Right lobe of liver (tissue), 6 donors: ENCODE measurements around the gene SLC27A6. TPM values are rescaled to one million over a fixed set of nuclear protein-coding genes. Genes with fewer than 3 reads are reported as not detected.

ENCODE experiments used
- ATAC-seq, 4 donors: fragments of 200-7000 bp; cut with Tn5 transposase; one replicate each; pipeline ENCODE4 v1.9.1; 2020; ENCODE audit warnings: mild to moderate bottlenecking in 4 of 4, moderate library complexity in 4 of 4
- DNase-seq, 3 donors: peaks; one replicate each; pipeline ENCODE4 v3.0.0-alpha.2; 2020
- H3K27ac ChIP-seq, 3 donors: fragments of 200-600 bp; one replicate each; pipeline ENCODE4 v1.8.0; 2022
- H3K27me3 ChIP-seq, 2 donors: fragments of 200-600 bp; one replicate each; pipeline ENCODE4 v1.8.0; 2022
- H3K36me3 ChIP-seq, 4 donors: fragments of 200-600 bp; sonication (generic) in 1 of 4; one replicate each; pipeline versions ENCODE4 v1.5.1 to v1.8.0; 2017 to 2022; ENCODE audit warnings: control low read depth in 1 of 4
- H3K4me1 ChIP-seq, 4 donors: fragments of 200-600 bp; sonication (generic) in 1 of 4; one replicate each; pipeline versions ENCODE4 v1.5.1 to v1.8.0; 2017 to 2022; ENCODE audit warnings: control low read depth in 1 of 4
- H3K4me3 ChIP-seq, 3 donors: fragments of 200-600 bp; one replicate each; pipeline ENCODE4 v1.8.0; 2022
- H3K9me3 ChIP-seq, 4 donors: fragments of 200-600 bp; sonication (generic) in 1 of 4; one replicate each; pipeline versions ENCODE4 v1.5.1 to v1.8.0; 2017 to 2022; ENCODE audit warnings: control low read depth in 1 of 4
- POLR2A ChIP-seq: fragments of 450-650 bp; IDR thresholded peaks from one replicate; pipeline ENCODE4 v1.6.1; 2017; ENCODE audit warnings: antibody characterized with exemption, mild to moderate bottlenecking
- WGBS: methylation state at CpG from one replicate; pipeline ENCODE4 v1.1.6; 2018; ENCODE audit warnings: low coverage, low lambda C conversion rate; ENCODE audit not compliant: insufficient coverage; ENCODE audit errors: missing lambda C conversion rate; 5-methylcytosine and 5-hydroxymethylcytosine counted together
- intact Hi-C, 2 donors: fragments of 100-400 bp; cut with DNase I; formaldehyde crosslinking; loops; one replicate each; pipeline versions ENCODE4 v1.11.2 to v1.14.1; 2022
- total RNA-seq, 6 experiments: library from RNA; depleted of rRNA in 2 of 6; stranded (reverse); fragments of >200 nt in 2 of 6; fragmentation: NEBNext Ultra II Directional in 3 of 6; extraction: Animal tissue kit (Norgen Biotek cat#: 25700) in 3 of 6; gene quantifications; one replicate each; pipeline versions ENCODE4 v1.1.0 to v1.2.4, GENCODE V29; 2016 to 2023
- TF ChIP-seq, protein P1 (sequence below), 4 donors: fragments of 200-600 bp in 3 of 4; fragments of 450-650 bp in 1 of 4; IDR thresholded peaks; one replicate each; pipeline versions ENCODE4 v1.5.1 to v1.8.0; 2016 to 2022; ENCODE audit warnings: antibody characterized with exemption in 4 of 4, mild to moderate bottlenecking in 2 of 4
- donor health status: DM: no; HTN: yes; CAD: no.
- donor health status: DM: no; HTN: no; CAD: no.
- donor health status: DM: no; HTN: no; CAD: no.
- donor health status: DM: no; HTN: yes; CAD: no.
- donor health status: DM: no; HTN: yes; CAD: no.

The SLC27A6 gene
- total RNA-seq, 6 experiments from 2014 or later: not detected

DNA sequence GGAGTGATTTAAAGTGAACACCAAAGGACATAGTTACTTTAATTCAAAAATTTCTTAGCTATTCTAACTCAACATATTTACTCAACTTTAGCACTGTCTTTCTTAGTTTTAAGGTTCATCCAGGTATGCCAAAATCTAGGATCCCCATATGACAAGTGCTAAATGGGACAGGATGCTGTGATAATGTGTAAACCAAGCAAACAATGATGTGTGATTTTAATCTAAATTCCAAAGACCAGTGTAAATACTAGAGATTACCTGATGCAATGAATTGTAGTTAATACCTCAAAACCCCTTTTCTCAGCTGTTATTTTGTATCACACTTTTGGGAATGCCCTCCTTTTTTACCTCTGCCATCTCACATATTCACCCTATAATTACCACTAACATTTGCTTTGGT is 102.5 kb downstream of the SLC27A6 start:
- ATAC-seq (no peak), DNase-seq (no peak)
- Histone ChIP-seq H3K36me3 (no peaks in the 10 kb centered on the region), H3K4me3 (no peak overlapping the region), H3K9me3 (no peaks in the 10 kb centered on the region), H3K27ac (no peak overlapping the region), H3K27me3 (no peaks in the 10 kb centered on the region), H3K4me1 (no peaks in the 10 kb centered on the region)
- intact Hi-C loops: no loop called here
- no peak for TF ChIP-seq POLR2A
- TF ChIP-seq, protein P1, sequence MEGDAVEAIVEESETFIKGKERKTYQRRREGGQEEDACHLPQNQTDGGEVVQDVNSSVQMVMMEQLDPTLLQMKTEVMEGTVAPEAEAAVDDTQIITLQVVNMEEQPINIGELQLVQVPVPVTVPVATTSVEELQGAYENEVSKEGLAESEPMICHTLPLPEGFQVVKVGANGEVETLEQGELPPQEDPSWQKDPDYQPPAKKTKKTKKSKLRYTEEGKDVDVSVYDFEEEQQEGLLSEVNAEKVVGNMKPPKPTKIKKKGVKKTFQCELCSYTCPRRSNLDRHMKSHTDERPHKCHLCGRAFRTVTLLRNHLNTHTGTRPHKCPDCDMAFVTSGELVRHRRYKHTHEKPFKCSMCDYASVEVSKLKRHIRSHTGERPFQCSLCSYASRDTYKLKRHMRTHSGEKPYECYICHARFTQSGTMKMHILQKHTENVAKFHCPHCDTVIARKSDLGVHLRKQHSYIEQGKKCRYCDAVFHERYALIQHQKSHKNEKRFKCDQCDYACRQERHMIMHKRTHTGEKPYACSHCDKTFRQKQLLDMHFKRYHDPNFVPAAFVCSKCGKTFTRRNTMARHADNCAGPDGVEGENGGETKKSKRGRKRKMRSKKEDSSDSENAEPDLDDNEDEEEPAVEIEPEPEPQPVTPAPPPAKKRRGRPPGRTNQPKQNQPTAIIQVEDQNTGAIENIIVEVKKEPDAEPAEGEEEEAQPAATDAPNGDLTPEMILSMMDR (IDR thresholded peaks at IDR 0.05): no peak

DNA sequence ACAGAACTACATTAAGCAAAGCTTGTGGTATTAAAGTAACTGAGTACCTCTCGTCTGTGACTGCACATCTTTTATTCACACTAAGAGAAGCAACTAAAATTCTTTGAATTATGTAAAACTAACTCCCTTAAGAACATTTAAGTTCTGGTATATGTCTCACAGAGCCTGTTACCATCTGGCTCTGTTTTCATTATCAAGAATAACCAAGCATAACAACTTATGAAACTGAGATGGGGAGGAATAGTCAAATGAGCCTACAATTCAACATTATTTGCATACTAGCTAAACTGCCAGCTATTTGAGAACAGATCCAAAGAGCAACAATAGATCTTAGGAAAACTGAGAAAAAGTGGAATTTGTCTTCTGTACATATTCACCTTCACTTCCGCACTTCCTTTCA is 104.0 kb downstream of the SLC27A6 start:
- no peak for TF ChIP-seq POLR2A
- TF ChIP-seq, protein P1 (IDR thresholded peaks at IDR 0.05): no peak
- WGBS: 95% methylated on average over 2 of the region's 2 CpGs
- H3K4me1 ChIP-seq: no peaks in the 10 kb centered on the region
- H3K9me3 ChIP-seq: no peaks in the 10 kb centered on the region
- no peak for ATAC-seq
- no peak overlapping the region for H3K4me3 ChIP-seq
- no peaks in the 10 kb centered on the region for H3K36me3 ChIP-seq
- no peak overlapping the region for H3K27ac ChIP-seq
- intact Hi-C loops: no loop called here
- no peaks in the 10 kb centered on the region for H3K27me3 ChIP-seq
- DNase-seq: no peak

DNA sequence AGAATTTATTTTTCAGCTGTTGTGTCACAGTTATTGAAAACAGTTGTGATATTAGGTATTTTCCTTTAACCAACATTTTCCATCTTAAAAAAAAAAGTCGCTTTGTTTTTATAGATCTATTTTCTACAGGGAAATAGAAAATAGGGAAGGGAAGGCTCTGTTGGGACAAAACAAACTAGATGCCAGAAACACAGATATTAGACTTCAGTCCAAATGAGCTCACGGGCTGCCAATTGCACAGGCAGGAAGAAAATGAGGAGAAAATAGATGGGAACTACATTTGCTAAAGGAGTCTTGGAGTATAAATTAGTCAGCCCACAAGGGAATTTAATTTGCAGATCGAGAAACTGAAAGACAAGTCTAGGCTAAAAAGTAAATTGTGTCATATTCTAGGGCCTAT is 107.8 kb downstream of the SLC27A6 start:
- no peak overlapping the region for H3K4me3 ChIP-seq
- intact Hi-C loops: no loop called here
- WGBS: 64% methylated on average over 3 of the region's 3 CpGs
- DNase-seq (no peak), ATAC-seq (no peak)
- H3K9me3 ChIP-seq: no peaks in the 10 kb centered on the region
- H3K4me1 ChIP-seq: no peaks in the 10 kb centered on the region
- no peak overlapping the region for H3K27ac ChIP-seq
- TF ChIP-seq POLR2A: no peak
- TF ChIP-seq, protein P1 (IDR thresholded peaks at IDR 0.05): no peak
- no peaks in the 10 kb centered on the region for H3K27me3 ChIP-seq
- H3K36me3 ChIP-seq: no peaks in the 10 kb centered on the region

DNA sequence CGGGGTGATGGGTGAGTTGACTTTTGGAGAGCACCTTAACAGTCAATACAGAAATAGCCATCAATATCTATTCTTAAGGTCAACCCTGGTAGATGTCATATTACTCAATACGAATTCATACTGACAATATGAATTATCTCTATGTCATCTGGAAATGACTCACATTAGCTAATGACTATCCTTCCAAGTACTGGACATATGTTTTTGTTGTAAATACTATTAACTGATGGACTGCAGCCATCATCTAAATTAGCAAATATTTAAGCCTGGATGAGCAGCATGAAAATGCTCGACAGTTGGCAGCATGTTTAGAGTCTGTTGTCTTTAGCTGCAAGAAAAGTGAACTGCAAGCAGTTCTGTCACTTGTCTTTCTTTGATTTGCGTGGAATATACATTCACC is 109.6 kb downstream of the SLC27A6 start:
- Histone ChIP-seq H3K27me3 (no peaks in the 10 kb centered on the region), H3K4me3 (no peak overlapping the region), H3K9me3 (no peaks in the 10 kb centered on the region), H3K27ac (no peak overlapping the region), H3K4me1 (no peaks in the 10 kb centered on the region), H3K36me3 (no peaks in the 10 kb centered on the region)
- intact Hi-C loops: no loop called here
- TF ChIP-seq, protein P1 (IDR thresholded peaks at IDR 0.05): no peak
- no peak for TF ChIP-seq POLR2A
- 58% methylated on average over 4 of the region's 4 CpGs for WGBS
- DNase-seq: no peak
- no peak for ATAC-seq

DNA sequence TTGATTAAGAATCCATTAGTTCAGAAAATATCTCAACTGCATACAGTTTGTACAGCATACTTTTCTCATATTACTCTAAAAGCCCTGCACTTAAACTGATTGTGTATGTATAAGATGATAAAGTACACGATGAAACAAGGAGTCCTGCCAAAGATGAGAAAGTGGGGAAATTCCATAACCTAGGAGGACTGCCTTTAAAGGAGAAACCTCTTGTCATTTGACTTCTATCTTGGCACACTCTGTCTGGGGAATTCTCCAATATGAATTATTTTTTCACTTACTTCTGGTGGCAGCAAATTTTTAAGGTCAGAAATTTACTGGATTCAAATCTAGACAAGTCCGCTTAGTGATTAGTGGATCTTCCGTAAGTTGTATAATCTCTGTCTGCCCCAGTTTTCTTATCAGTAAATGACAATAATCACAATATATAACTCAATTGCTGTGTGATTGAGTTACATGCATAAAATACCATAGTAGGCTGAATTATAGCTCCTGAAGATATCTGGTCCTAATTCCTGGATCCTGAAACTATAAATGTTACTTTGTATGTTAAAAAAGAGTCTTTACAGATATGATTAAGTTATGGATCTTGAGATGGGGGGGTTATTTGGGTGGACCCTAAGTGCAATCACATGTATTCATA is 112.3 kb downstream of the SLC27A6 start:
- H3K27ac ChIP-seq: no peak overlapping the region
- intact Hi-C loops: no loop called here
- H3K4me3 ChIP-seq: no peak overlapping the region
- no peak for DNase-seq
- no peak for ATAC-seq
- no peaks in the 10 kb centered on the region for H3K9me3 ChIP-seq
- H3K27me3 ChIP-seq: no peaks in the 10 kb centered on the region
- TF ChIP-seq, protein P1 (IDR thresholded peaks at IDR 0.05): no peak
- TF ChIP-seq POLR2A: no peak
- H3K4me1 ChIP-seq: no peaks in the 10 kb centered on the region
- WGBS: 58% methylated on average over 3 of the region's 3 CpGs
- H3K36me3 ChIP-seq: no peaks in the 10 kb centered on the region
